SK-N-SH (cell line): Measurements from ENCODE around the gene WTAP. TPM values are rescaled to one million over a fixed set of nuclear protein-coding genes. Genes with fewer than 3 reads are reported as not detected.

Experiments
- CTCF ChIA-PET: fragments of 300-600, 350-600 bp; formaldehyde crosslinking; extraction: SDS; loops from one replicate; lab custom pipeline; 2021; lab: Yijun Ruan, JAX
- POLR2A ChIA-PET: fragments of 350-600 bp; sonication (Branson Sonifier 250); formaldehyde crosslinking; extraction: SDS; loops from one replicate; lab custom pipeline; 2020; ENCODE audit warnings: antibody characterized with exemption, inconsistent platforms; lab: Yijun Ruan, JAX
- DNase-seq: peaks from one replicate; pipeline ENCODE4 v3.0.0; 2012
- H2AFZ ChIP-seq: fragments of 200-600 bp; sonication (generic); 2 replicates; pipeline ENCODE4 v1.8.1; 2016; ENCODE audit warnings: antibody characterized with exemption, mild to moderate bottlenecking, low read depth
- H3F3A ChIP-seq: fragments of 200-600 bp; sonication (generic); replicated peaks from 2 replicates; pipeline ENCODE3; 2016; ENCODE audit warnings: antibody characterized with exemption, mild to moderate bottlenecking; ENCODE audit not compliant: insufficient read depth
- H3K27ac ChIP-seq, 2 experiments: fragments of 200-500 bp in 1 of 2; fragments of 200-600 bp in 1 of 2; sonication (Bioruptor generic) in 1 of 2; sonication (generic), shearing (Covaris generic) in 1 of 2; 2 replicates each; pipeline versions ENCODE4 v1.5.1 to v1.6.1; 2014 to 2016; ENCODE audit warnings: low read depth in 2 of 2, inconsistent platforms in 1 of 2, low read length in 1 of 2, mild to moderate bottlenecking in 1 of 2, mixed read lengths in 1 of 2
- H3K27me3 ChIP-seq: fragments of 200-600 bp; sonication (generic), shearing (Covaris generic); 2 replicates; pipeline ENCODE4 v1.6.1; 2016; ENCODE audit warnings: mixed run types; ENCODE audit not compliant: insufficient read depth
- H3K36me3 ChIP-seq, 2 experiments: fragments of 200-500 bp in 1 of 2; fragments of 200-600 bp in 1 of 2; sonication (Bioruptor generic) in 1 of 2; sonication (generic) in 1 of 2; replicated peaks in 1 of 2; 2 replicates each; pipeline versions ENCODE3 to v1.5.1; 2014 to 2016; ENCODE audit warnings: low read length in 1 of 2, mild to moderate bottlenecking in 1 of 2; ENCODE audit not compliant: insufficient read depth in 2 of 2, control insufficient read depth in 1 of 2
- H3K4me1 ChIP-seq, 2 experiments: fragments of 200-500 bp in 1 of 2; fragments of 200-600 bp in 1 of 2; sonication (Bioruptor generic) in 1 of 2; sonication (generic), shearing (Covaris generic) in 1 of 2; 2 replicates each; pipeline versions ENCODE4 v1.5.1 to v1.6.1; 2014 to 2016; ENCODE audit warnings: low read depth in 1 of 2, low read length in 1 of 2, mixed run types in 1 of 2; ENCODE audit not compliant: insufficient read depth in 2 of 2, control insufficient read depth in 1 of 2
- H3K4me2 ChIP-seq: fragments of 200-600 bp; sonication (generic), shearing (Covaris generic); 2 replicates; pipeline ENCODE4 v1.6.1; 2017; ENCODE audit warnings: mixed run types
- H3K4me3 ChIP-seq, 2 experiments: fragments of 200-500 bp in 1 of 2; fragments of 200-600 bp in 1 of 2; sonication (Bioruptor generic) in 1 of 2; sonication (generic), shearing (Covaris generic) in 1 of 2; 2 replicates each; pipeline versions ENCODE4 v1.5.1 to v1.8.1; 2014 to 2016; ENCODE audit warnings: low read depth in 2 of 2, inconsistent platforms in 1 of 2, low read length in 1 of 2, mild to moderate bottlenecking in 1 of 2, mixed read lengths in 1 of 2, moderate library complexity in 1 of 2
- H3K79me2 ChIP-seq: fragments of 200-600 bp; sonication (generic); 2 replicates; pipeline ENCODE4 v1.8.1; 2017; ENCODE audit warnings: mild to moderate bottlenecking; ENCODE audit not compliant: insufficient read depth
- H3K9ac ChIP-seq: fragments of 200-600 bp; sonication (generic); 2 replicates; pipeline ENCODE4 v1.6.1; 2017; ENCODE audit warnings: mixed run types
- H3K9me2 ChIP-seq: fragments of 200-600 bp; sonication (generic); 2 replicates; pipeline ENCODE4 v1.6.1; 2017; ENCODE audit warnings: mixed run types
- H3K9me3 ChIP-seq: fragments of 200-600 bp; sonication (generic); 2 replicates; pipeline ENCODE4 v1.6.1; 2017; ENCODE audit warnings: mixed run types, mild to moderate bottlenecking, moderate library complexity
- H4K20me1 ChIP-seq: fragments of 200-600 bp; sonication (generic); 2 replicates; pipeline ENCODE4 v1.6.1; 2017; ENCODE audit warnings: mild to moderate bottlenecking, mixed run types; ENCODE audit not compliant: insufficient read depth
- CTCF ChIP-seq: fragments of 200-600 bp; sonication (generic); IDR thresholded peaks from 2 replicates; pipeline ENCODE4 v1.6.1; 2017; ENCODE audit warnings: antibody characterized with exemption, mild to moderate bottlenecking, moderate library complexity
- FOSL2 ChIP-seq: IDR thresholded peaks from 2 replicates; pipeline ENCODE4 v1.4.0; 2012; ENCODE audit warnings: low read depth, mild to moderate bottlenecking, moderate library complexity, borderline replicate concordance
- IRF3 ChIP-seq: fragments of 150-350 bp; IDR thresholded peaks from 2 replicates; pipeline ENCODE4 v1.6.1; 2016; ENCODE audit warnings: mild to moderate bottlenecking, low read depth, low read length
- REST ChIP-seq: IDR thresholded peaks from 2 replicates; pipeline ENCODE4 v1.6.1; 2012; ENCODE audit warnings: mild to moderate bottlenecking, low read depth, low read length, moderate library complexity
- YY1 ChIP-seq: IDR thresholded peaks from 2 replicates; pipeline ENCODE4 v1.4.0; 2012; ENCODE audit warnings: low read depth, mild to moderate bottlenecking
- WGBS: methylation state at CpG from one replicate; pipeline ENCODE4 v1.1.6; 2017; ENCODE audit warnings: low lambda C conversion rate; 5-methylcytosine and 5-hydroxymethylcytosine counted together
- polyA plus RNA-seq, 3 experiments: library from polyadenylated mRNA; depleted of rRNA; stranded (reverse); fragments of >200 nt; gene quantifications; 2 replicates each; pipeline ENCODE4 v1.2.3, GENCODE V29; 2012
- TF ChIP-seq, protein P1 (sequence below): fragments of 150-350 bp; IDR thresholded peaks from 2 replicates; pipeline ENCODE4 v1.6.1; 2017; ENCODE audit warnings: antibody characterized with exemption, low read length, low read depth, borderline replicate concordance

WTAP gene
- polyA plus RNA-seq, 1 of the 3 experiments (the other 2 are of a cell fraction) = 12.8 TPM

DNA sequence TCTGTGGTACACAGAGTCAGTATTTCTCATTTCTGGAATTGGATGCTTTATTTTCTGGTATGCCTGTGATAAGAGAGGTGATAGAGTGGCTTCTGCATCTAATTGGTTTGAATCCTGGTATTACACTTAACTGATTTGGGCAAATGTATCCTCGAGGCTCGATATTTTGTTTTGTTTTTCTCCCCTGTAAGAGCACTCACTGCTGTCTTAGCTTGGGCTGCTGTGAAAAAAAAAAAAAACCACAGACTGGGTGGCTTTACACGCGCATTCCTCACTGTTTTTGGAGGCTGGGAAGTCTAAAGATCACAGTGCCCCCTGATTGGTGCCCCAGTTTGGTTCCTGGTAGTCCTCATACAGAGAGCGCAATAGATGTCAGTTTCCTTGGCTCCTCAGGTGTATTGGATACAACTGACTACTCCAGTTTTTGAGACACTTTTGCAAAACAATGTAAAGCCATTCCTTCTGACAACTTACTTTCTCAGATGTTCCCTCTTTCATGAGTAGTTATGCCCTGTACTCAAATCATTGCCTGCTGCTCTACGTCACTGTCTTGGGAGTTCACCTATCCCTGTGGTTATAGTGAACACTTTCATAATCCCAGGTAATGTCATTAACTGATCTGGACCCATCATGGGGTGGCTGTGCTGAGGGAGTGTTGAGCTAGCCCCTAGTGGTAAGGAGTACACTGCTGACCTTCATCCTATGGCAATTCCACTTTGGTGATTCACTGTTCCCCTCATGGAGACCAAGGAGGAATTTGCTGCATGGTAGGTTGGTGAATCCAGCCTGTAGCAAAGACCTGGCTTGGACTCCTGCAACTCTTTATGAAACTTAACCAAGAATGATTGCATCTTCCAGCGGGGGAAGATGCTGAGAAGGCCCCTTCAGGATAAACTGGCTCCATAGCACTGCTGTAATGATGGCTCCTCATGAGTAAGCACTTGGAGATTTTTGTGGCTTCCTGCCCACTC, 31.0 kb downstream of the WTAP start:
- no peaks in the 10 kb centered on the region for H3K27me3 ChIP-seq
- no peak overlapping the region for H3K4me3 ChIP-seq
- ChIA-PET POLR2A (no interaction called here), CTCF (interaction anchor here (1.1 kb wide), 1 partner anchor 24 kb away, joined by 3 read pairs; no protein-coding TSS in a partner anchor)
- H3K27ac ChIP-seq = peak overlapping the region in 1 of 2 experiments; percentile 46; a peak in 2 of 4 replicates
- H3K79me2 ChIP-seq = peaks cover 46% of the 10 kb centered on the region
- no peak overlapping the region for H3K9ac ChIP-seq
- peaks cover 13 to 20% of the 10 kb centered on the region in 2 experiments for H3K4me1 ChIP-seq
- H3F3A ChIP-seq = peaks cover 58% of the 10 kb centered on the region
- WGBS = 92% methylated on average over 6 of the region's 7 CpGs
- no peaks in the 10 kb centered on the region for H3K9me2 ChIP-seq
- H2AFZ ChIP-seq = no peak overlapping the region
- TF ChIP-seq IRF3 = no peak
- peak; percentile 48; the same call in 1 of the 2 replicates for TF ChIP-seq FOSL2
- TF ChIP-seq, protein P1, sequence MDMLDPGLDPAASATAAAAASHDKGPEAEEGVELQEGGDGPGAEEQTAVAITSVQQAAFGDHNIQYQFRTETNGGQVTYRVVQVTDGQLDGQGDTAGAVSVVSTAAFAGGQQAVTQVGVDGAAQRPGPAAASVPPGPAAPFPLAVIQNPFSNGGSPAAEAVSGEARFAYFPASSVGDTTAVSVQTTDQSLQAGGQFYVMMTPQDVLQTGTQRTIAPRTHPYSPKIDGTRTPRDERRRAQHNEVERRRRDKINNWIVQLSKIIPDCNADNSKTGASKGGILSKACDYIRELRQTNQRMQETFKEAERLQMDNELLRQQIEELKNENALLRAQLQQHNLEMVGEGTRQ = no peak
- TF ChIP-seq YY1 = no peak; the same call in 1 of the 2 replicates
- peak; percentile 49 for TF ChIP-seq CTCF
- no peak for TF ChIP-seq REST
- no peak overlapping the region for H3K4me2 ChIP-seq
- H3K9me3 ChIP-seq = no peaks in the 10 kb centered on the region
- no peaks in the 10 kb centered on the region for H4K20me1 ChIP-seq
- H3K36me3 ChIP-seq = peaks cover 49 to 50% of the 10 kb centered on the region in 2 experiments
- DNase-seq = no peak
